ENCODE measurements around the gene TMEM95.

Gene TMEM95

DNA sequence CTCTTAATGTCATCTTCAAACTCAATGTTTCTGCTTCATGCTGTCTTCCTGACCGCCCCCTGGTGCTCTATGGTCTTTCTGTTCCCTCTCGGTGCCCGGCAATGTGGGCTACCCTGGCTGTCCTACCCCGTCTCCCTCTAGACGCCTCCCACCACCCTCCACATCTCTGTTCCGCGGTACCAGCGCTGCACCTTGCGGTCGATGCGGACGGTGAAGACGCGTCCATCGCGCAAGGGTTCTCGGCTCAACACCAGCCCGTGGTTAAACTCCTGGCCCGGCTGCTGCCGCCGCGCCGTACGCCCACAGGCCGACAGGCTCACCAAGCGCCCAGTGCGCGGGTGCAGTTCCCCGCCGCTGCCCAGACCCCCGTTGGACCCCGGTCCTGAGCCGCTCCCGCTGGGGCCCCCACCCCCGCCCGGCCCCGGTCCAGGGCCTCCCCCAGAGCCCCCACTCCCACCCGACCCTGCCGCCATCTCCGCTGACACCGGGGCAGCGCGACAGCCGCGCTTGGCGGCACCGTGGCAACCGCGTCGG is 26.0 kb upstream of the TMEM95 start, which contains the start of gene NEURL4:
Gene NEURL4 (minus strand): TSS at position 496 of the 534 bp plus-strand sequence. CDS start 23 bp downstream, at position 473.
- ChIA-PET POLR2A (interaction anchor here (0.7 to 2.9 kb wide), 34 partner anchors 9 to 1100 kb away, joined by 3 to 42 read pairs (median 7); partner anchors contain the start of genes EFNB3, FXR2, GABARAP and GPS2), CTCF (interaction anchor here (0.7 to 2.8 kb wide), 11 partner anchors 15 to 278 kb away, joined by 3 to 29 read pairs (median 4); partner anchors contain the start of genes SENP3, TMEM102, TMEM95 and ZBTB4)
- TF ChIP-seq ZFP37 (tag by site-specific recombination; IDR thresholded peaks at IDR 0.05) (no peak), ZBTB26 (tag by site-specific recombination; optimal IDR thresholded peaks at IDR 0.05) (peak; percentile 6), ZNF76 (tag by site-specific recombination; IDR thresholded peaks at IDR 0.05; ENCODE audit: borderline replicate concordance, low read depth) (0 out of 2 replicates have a peak, but pooled peaks have one; percentile 12), ZBTB20 (tag by site-specific recombination; IDR thresholded peaks at IDR 0.05) (no peak; the same call in 1 of the 2 replicates), ZNF837 (tag by site-specific recombination; IDR thresholded peaks at IDR 0.05) (no peak), ZNF214 (tag by site-specific recombination; IDR thresholded peaks at IDR 0.05; ENCODE audit: borderline replicate concordance) (no peak), GLI4 (tag by site-specific recombination; IDR thresholded peaks at IDR 0.05) (0 out of 2 replicates have a peak, but pooled peaks have one; percentile 10), GLIS1 (tag by site-specific recombination; IDR thresholded peaks at IDR 0.05) (no peak), ZNF707 (tag by site-specific recombination; IDR thresholded peaks at IDR 0.05) (no peak), PRDM1 (tag by site-specific recombination; IDR thresholded peaks at IDR 0.05) (no peak), ZNF777 (tag by site-specific recombination; IDR thresholded peaks at IDR 0.05; ENCODE audit: borderline replicate concordance) (no peak), ZNF132 (tag by site-specific recombination; IDR thresholded peaks at IDR 0.05; ENCODE audit: borderline replicate concordance) (no peak), ZNF146 (tag by site-specific recombination; IDR thresholded peaks at IDR 0.05) (no peak), ZNF776 (tag by site-specific recombination; IDR thresholded peaks at IDR 0.05; ENCODE audit: borderline replicate concordance) (no peak), ZNF335 (tag by site-specific recombination; conservative IDR thresholded peaks at IDR 0.05) (peak; percentile 69), KLF9 (tag by site-specific recombination; IDR thresholded peaks at IDR 0.05; ENCODE audit: low read depth) (no peak), ELK4 (IDR thresholded peaks at IDR 0.05; ENCODE audit: borderline replicate concordance, low read depth, low read length) (no peak), ZNF140 (tag by site-specific recombination; IDR thresholded peaks at IDR 0.05) (no peak), ZNF175 (tag by site-specific recombination; IDR thresholded peaks at IDR 0.05) (no peak)
- TF ChIP-seq, protein P1, sequence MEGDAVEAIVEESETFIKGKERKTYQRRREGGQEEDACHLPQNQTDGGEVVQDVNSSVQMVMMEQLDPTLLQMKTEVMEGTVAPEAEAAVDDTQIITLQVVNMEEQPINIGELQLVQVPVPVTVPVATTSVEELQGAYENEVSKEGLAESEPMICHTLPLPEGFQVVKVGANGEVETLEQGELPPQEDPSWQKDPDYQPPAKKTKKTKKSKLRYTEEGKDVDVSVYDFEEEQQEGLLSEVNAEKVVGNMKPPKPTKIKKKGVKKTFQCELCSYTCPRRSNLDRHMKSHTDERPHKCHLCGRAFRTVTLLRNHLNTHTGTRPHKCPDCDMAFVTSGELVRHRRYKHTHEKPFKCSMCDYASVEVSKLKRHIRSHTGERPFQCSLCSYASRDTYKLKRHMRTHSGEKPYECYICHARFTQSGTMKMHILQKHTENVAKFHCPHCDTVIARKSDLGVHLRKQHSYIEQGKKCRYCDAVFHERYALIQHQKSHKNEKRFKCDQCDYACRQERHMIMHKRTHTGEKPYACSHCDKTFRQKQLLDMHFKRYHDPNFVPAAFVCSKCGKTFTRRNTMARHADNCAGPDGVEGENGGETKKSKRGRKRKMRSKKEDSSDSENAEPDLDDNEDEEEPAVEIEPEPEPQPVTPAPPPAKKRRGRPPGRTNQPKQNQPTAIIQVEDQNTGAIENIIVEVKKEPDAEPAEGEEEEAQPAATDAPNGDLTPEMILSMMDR (tag by site-specific recombination; IDR thresholded peaks at IDR 0.05), result peak; percentile 86
- TF ChIP-seq, protein P2, sequence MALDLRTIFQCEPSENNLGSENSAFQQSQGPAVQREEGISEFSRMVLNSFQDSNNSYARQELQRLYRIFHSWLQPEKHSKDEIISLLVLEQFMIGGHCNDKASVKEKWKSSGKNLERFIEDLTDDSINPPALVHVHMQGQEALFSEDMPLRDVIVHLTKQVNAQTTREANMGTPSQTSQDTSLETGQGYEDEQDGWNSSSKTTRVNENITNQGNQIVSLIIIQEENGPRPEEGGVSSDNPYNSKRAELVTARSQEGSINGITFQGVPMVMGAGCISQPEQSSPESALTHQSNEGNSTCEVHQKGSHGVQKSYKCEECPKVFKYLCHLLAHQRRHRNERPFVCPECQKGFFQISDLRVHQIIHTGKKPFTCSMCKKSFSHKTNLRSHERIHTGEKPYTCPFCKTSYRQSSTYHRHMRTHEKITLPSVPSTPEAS (tag by site-specific recombination; IDR thresholded peaks at IDR 0.05), result no peak
- TF ChIP-seq, protein P3, sequence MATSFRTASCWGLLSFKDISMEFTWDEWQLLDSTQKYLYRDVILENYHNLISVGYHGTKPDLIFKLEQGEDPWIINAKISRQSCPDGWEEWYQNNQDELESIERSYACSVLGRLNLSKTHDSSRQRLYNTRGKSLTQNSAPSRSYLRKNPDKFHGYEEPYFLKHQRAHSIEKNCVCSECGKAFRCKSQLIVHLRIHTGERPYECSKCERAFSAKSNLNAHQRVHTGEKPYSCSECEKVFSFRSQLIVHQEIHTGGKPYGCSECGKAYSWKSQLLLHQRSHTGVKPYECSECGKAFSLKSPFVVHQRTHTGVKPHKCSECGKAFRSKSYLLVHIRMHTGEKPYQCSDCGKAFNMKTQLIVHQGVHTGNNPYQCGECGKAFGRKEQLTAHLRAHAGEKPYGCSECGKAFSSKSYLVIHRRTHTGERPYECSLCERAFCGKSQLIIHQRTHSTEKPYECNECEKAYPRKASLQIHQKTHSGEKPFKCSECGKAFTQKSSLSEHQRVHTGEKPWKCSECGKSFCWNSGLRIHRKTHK (tag by site-specific recombination; IDR thresholded peaks at IDR 0.05), result no peak
- TF ChIP-seq, protein P4, sequence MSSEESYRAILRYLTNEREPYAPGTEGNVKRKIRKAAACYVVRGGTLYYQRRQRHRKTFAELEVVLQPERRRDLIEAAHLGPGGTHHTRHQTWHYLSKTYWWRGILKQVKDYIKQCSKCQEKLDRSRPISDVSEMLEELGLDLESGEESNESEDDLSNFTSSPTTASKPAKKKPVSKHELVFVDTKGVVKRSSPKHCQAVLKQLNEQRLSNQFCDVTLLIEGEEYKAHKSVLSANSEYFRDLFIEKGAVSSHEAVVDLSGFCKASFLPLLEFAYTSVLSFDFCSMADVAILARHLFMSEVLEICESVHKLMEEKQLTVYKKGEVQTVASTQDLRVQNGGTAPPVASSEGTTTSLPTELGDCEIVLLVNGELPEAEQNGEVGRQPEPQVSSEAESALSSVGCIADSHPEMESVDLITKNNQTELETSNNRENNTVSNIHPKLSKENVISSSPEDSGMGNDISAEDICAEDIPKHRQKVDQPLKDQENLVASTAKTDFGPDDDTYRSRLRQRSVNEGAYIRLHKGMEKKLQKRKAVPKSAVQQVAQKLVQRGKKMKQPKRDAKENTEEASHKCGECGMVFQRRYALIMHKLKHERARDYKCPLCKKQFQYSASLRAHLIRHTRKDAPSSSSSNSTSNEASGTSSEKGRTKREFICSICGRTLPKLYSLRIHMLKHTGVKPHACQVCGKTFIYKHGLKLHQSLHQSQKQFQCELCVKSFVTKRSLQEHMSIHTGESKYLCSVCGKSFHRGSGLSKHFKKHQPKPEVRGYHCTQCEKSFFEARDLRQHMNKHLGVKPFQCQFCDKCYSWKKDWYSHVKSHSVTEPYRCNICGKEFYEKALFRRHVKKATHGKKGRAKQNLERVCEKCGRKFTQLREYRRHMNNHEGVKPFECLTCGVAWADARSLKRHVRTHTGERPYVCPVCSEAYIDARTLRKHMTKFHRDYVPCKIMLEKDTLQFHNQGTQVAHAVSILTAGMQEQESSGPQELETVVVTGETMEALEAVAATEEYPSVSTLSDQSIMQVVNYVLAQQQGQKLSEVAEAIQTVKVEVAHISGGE (tag by site-specific recombination; conservative IDR thresholded peaks at IDR 0.05; ENCODE audit: low read depth), result peak; percentile 40
- H3K4me3 ChIP-seq (ENCODE audit: low read depth, low read length), result peak within 1 kb of the TSS; percentile 64
- H3K36me3 ChIP-seq (ENCODE audit: control insufficient read depth in 2 of 2, insufficient read depth in 1 of 2, low read length in 2 of 2), result peaks cover 7 to 34% of the 10 kb centered on the region in 2 experiments; a peak in 2 of 3 replicates
- H3K9me3 ChIP-seq (ENCODE audit: control insufficient read depth, insufficient read depth, low read depth, low read length), result no peaks in the 10 kb centered on the region
- peak within 1 kb of the TSS; percentile 86 for H3K27ac ChIP-seq (ENCODE audit: extremely low read depth, low read depth, low read length)
- peaks cover 9% of the 10 kb centered on the region for H3K4me1 ChIP-seq (ENCODE audit: control insufficient read depth, insufficient read depth, low read length)
